Fibroblast of pulmonary artery (primary cell): ENCODE data around the gene SCAP.

Source experiments
- DNase-seq: peaks from one replicate; pipeline ENCODE4 v3.0.0-alpha.2; 2010; ENCODE audit warnings: low read depth
- H3K4me3 ChIP-seq: replicated peaks from 2 replicates; pipeline ENCODE4 v1.5.1; 2011; ENCODE audit warnings: low read depth, mild to moderate bottlenecking, control low read depth, low read length, moderate library complexity
- TF ChIP-seq, protein P1 (sequence below): IDR thresholded peaks from 2 replicates; pipeline ENCODE4 v1.5.1; 2011; ENCODE audit warnings: mild to moderate bottlenecking, control low read depth, low read length, inconsistent platforms; ENCODE audit errors: missing control alignments

Gene SCAP

DNA sequence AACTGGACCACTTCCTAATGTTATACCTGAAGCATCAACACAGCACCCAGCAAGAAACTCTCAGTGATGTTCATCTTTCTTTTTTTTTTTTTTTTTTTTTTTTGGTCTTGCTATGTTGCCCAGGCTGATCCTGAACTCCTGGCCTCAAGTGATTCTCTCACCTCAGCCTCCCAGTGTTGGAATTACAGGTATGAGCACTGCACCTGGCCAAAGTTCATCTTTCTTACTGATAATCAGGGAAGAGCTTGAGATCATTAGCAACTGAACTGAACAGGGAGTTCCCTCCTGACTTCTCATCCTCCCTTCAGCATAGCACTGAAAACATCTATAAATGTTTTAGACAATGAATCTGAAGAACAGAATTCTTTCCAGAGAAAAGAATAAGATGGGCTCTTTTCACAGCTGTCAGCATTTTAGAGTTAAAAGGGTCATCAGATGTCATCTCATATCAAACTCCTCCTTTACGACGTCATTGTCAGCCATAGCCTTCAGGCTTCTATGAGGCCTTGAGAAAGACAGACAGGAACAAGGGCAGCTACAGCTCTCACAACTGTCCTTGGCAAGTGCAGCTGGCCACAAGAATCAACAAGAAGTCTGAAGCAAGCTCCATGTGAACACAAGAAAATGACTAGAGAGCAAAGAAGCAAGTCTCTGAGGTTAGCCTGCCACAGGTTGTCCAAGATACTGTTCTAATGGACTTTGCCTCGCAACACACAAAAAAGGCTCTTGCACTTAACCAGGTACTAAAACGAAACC lies 33.8 kb downstream of the SCAP start:
- DNase-seq = no peak
- TF ChIP-seq, protein P1, sequence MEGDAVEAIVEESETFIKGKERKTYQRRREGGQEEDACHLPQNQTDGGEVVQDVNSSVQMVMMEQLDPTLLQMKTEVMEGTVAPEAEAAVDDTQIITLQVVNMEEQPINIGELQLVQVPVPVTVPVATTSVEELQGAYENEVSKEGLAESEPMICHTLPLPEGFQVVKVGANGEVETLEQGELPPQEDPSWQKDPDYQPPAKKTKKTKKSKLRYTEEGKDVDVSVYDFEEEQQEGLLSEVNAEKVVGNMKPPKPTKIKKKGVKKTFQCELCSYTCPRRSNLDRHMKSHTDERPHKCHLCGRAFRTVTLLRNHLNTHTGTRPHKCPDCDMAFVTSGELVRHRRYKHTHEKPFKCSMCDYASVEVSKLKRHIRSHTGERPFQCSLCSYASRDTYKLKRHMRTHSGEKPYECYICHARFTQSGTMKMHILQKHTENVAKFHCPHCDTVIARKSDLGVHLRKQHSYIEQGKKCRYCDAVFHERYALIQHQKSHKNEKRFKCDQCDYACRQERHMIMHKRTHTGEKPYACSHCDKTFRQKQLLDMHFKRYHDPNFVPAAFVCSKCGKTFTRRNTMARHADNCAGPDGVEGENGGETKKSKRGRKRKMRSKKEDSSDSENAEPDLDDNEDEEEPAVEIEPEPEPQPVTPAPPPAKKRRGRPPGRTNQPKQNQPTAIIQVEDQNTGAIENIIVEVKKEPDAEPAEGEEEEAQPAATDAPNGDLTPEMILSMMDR = no peak
- H3K4me3 ChIP-seq = no peak overlapping the region

DNA sequence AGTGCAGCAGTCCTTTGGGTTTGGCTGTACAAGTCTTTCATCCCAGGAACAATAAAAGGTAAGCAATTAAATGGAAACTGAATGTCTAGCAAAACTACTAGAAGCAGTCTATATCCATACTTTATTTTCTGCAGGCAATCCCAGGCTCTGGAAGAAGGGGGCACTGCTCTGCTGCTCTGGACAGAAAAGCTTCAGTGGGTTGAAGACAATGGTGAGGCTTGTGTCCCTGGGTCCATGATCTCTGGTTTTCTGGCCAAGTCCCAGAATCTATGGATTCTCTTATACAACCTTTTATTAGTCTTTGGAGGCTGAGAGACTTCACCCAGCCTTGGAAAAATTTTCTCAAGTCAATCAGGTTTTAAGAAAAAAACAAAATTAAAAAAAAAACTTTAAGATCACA lies 35.6 kb downstream of the SCAP start:
- TF ChIP-seq, protein P1 = peak; percentile 48
- peak; percentile 41 for DNase-seq
- H3K4me3 ChIP-seq = no peak overlapping the region

DNA sequence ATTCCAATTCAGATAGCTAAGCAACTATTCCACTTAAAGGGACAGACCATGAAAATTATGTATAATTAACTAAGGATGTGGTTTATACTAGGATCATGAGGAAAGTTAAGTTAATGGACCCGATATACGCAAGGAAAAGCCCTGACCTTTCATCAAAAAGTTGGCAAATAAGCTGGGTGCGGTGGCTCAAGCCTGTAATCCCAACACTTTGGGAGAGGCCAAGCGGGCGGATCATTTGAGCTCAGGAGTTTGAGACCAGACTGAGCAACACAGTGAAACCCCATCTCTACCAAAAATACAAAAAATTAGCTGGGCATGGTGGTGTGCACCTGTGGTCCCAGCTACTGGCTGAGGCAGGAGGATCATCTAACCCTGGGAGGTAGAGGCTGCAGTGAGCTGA lies 39.6 kb downstream of the SCAP start:
- TF ChIP-seq, protein P1 = no peak
- no peak for DNase-seq
- no peak overlapping the region for H3K4me3 ChIP-seq

DNA sequence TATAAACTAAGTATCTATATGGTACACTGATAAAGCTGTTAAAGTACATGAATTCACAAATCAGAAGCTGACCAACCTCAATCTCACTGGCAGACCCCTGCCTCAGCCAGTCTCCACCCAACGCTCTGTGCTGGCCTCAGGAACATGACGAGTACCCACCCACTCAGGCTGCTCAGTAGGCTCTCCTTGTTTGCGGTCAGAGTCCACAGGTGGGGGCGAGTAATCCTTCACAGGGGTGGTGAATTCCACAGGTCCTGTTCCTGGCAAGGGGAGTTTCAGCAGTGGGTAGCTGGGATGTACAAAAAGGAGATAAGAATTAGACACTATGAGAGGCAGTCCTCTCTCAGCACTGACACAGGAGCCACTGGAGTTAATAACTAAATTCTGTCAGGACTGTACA lies 40.9 kb downstream of the SCAP start:
- H3K4me3 ChIP-seq = no peak overlapping the region
- DNase-seq = no peak
- TF ChIP-seq, protein P1 = no peak

DNA sequence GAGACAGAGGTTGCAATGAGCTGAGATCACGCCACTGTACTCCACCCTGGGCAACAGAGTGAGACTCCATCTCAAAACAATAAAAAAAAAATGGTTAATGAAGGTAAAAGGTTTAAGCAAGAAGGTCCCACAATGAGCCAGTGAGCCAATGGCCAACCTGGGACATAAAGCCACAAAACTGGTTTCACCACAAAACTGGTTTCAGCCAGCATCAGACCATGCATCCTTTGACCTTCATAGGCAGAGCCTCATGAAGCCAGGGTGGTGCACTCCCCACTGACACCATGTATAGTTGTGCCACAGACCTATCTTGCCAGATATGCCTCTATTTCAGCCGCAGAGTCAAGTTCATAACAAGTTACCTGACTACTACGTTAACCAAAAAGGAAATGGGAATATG lies 41.9 kb downstream of the SCAP start:
- TF ChIP-seq, protein P1 = no peak
- no peak overlapping the region for H3K4me3 ChIP-seq
- DNase-seq = no peak

DNA sequence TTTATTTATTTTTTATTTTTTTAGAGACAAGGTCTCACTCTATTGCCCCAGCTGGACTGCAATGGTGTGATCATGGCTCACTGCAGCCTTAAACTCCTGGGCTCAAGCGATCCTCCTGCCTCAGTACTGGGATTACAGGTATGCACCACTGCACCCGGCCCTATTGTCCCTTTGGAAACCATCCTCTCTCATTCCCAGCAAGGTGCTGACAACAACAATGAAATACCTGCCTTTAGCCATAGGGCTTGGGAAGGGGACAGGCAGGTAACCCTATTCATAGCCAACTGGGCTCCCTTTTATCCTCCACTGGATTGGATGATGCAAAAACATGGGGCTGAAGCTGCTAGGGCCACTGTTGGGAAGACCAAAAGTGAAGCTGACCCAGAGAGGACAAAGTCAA lies 43.1 kb downstream of the SCAP start:
- no peak overlapping the region for H3K4me3 ChIP-seq
- DNase-seq = no peak
- TF ChIP-seq, protein P1 = no peak

DNA sequence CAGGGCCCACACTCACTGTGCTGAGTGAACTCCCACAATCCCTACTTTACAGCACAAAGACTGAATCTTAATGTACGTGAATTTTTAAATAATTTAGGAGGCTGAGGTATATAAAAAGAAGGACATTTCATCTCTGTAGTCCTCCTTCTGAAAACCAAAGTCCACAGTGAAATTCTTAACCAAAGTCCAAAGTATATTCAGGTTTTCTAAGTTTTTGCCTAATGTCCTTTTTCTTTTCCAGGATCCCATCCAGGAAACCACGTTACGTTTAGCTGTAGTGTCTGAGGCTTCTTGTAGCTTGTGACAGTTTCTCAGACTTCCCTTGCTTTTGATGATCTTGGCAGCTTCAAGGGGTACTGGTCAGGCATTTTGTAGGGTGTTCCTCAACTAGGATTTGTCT lies 44.5 kb downstream of the SCAP start:
- H3K4me3 ChIP-seq = no peak overlapping the region
- TF ChIP-seq, protein P1 = no peak
- DNase-seq = no peak
